IMR-90 (cell line): ENCODE data around the gene CHMP4A. TPM values are rescaled to one million over a fixed set of nuclear protein-coding genes. Genes with fewer than 3 reads are reported as not detected.

ENCODE experiments used
- ATAC-seq: fragments of 200-7000 bp; cut with Tn5 transposase; 2 replicates; pipeline ENCODE4 v1.9.1; 2020; ENCODE audit warnings: low read depth, mild to moderate bottlenecking, moderate library complexity
- BruUV-seq: library from RNA; stranded (reverse); fragments of 400-500 nt; replicated peaks from 2 replicates; lab custom pipeline; 2021; lab: Mats Ljungman, UMichigan
- CTCF ChIA-PET: fragments of 300-600 bp; formaldehyde crosslinking; extraction: SDS; loops from one replicate; lab custom pipeline; 2021; ENCODE audit warnings: antibody characterized with exemption; lab: Yijun Ruan, JAX
- POLR2A ChIA-PET: fragments of 300-600 bp; sonication (Branson Sonifier 250); formaldehyde crosslinking; loops from one replicate; lab custom pipeline; 2022; ENCODE audit warnings: antibody characterized with exemption; ENCODE audit not compliant: unreplicated experiment; lab: Charles Lee
- DNase-seq: peaks from one replicate; pipeline ENCODE4 v3.0.0; 2013
- H2AFZ ChIP-seq: replicated peaks from 2 replicates; pipeline ENCODE3; 2013; ENCODE audit warnings: low read length, mild to moderate bottlenecking; ENCODE audit not compliant: poor library complexity
- H2AK5ac ChIP-seq: 2 replicates; pipeline ENCODE4 v1.6.1; 2013; ENCODE audit warnings: low read depth, low read length, inconsistent platforms
- H2AK9ac ChIP-seq: replicated peaks from 2 replicates; pipeline ENCODE3; 2013; ENCODE audit warnings: mild to moderate bottlenecking, low read depth, low read length, moderate library complexity; ENCODE audit not compliant: poor library complexity
- H2BK120ac ChIP-seq: 2 replicates; pipeline ENCODE4 v1.6.1; 2013; ENCODE audit warnings: low read depth, low read length, inconsistent platforms
- H2BK15ac ChIP-seq: 3 replicates; pipeline ENCODE4 v1.6.1; 2013; ENCODE audit warnings: low read depth, low read length, inconsistent platforms
- H2BK20ac ChIP-seq: 2 replicates; pipeline ENCODE4 v1.6.1; 2013; ENCODE audit warnings: low read depth, mild to moderate bottlenecking, inconsistent platforms, low read length, moderate library complexity
- H2BK5ac ChIP-seq: 2 replicates; pipeline ENCODE4 v1.6.1; 2013; ENCODE audit warnings: mild to moderate bottlenecking, low read depth, low read length, inconsistent platforms; ENCODE audit not compliant: poor library complexity, severe bottlenecking
- H3K14ac ChIP-seq: replicated peaks from 2 replicates; pipeline ENCODE4 v1.6.1; 2013; ENCODE audit warnings: low read depth, low read length, inconsistent platforms
- H3K18ac ChIP-seq: 2 replicates; pipeline ENCODE4 v1.6.1; 2013; ENCODE audit warnings: low read depth, low read length, control low read depth
- H3K23ac ChIP-seq: 2 replicates; pipeline ENCODE4 v1.6.1; 2013; ENCODE audit warnings: low read depth, low read length, inconsistent platforms
- H3K27ac ChIP-seq: 2 replicates; pipeline ENCODE4 v1.5.1; 2013; ENCODE audit warnings: mild to moderate bottlenecking, control low read depth, low read length; ENCODE audit not compliant: insufficient read depth
- H3K27me3 ChIP-seq: 2 replicates; pipeline ENCODE4 v1.6.1; 2013; ENCODE audit warnings: low read length; ENCODE audit not compliant: control insufficient read depth, insufficient read depth
- H3K36me3 ChIP-seq: 2 replicates; pipeline ENCODE4 v1.6.1; 2013; ENCODE audit warnings: low read length, mixed read lengths; ENCODE audit not compliant: control insufficient read depth, insufficient read depth
- H3K4ac ChIP-seq: 2 replicates; pipeline ENCODE4 v1.6.1; 2013; ENCODE audit warnings: low read depth, low read length, inconsistent platforms
- H3K4me1 ChIP-seq: 2 replicates; pipeline ENCODE4 v1.6.1; 2013; ENCODE audit warnings: low read length, mixed read lengths; ENCODE audit not compliant: control insufficient read depth, insufficient read depth
- H3K4me2 ChIP-seq: 2 replicates; pipeline ENCODE4 v1.6.1; 2013; ENCODE audit warnings: low read depth, mild to moderate bottlenecking, control low read depth, low read length, moderate library complexity
- H3K4me3 ChIP-seq: 2 replicates; pipeline ENCODE4 v1.5.1; 2013; ENCODE audit warnings: low read depth, mild to moderate bottlenecking, control low read depth, low read length, moderate library complexity; ENCODE audit not compliant: insufficient read depth
- H3K56ac ChIP-seq: 2 replicates; pipeline ENCODE4 v1.6.1; 2013; ENCODE audit warnings: low read length, inconsistent platforms; ENCODE audit not compliant: insufficient read depth; ENCODE audit errors: extremely low read depth
- H3K79me1 ChIP-seq, 2 experiments: 2 replicates each; pipeline ENCODE4 v1.6.1; 2013; ENCODE audit warnings: low read length in 2 of 2, inconsistent platforms in 1 of 2, low read depth in 1 of 2
- H3K9ac ChIP-seq: 2 replicates; pipeline ENCODE4 v1.6.1; 2013; ENCODE audit warnings: low read depth, low read length, control low read depth
- H3K9me1 ChIP-seq: 2 replicates; pipeline ENCODE4 v1.6.1; 2013; ENCODE audit warnings: low read length, inconsistent platforms; ENCODE audit not compliant: insufficient read depth
- H3K9me3 ChIP-seq: 2 replicates; pipeline ENCODE4 v1.6.1; 2013; ENCODE audit warnings: low read length; ENCODE audit not compliant: control insufficient read depth, insufficient read depth
- H4K20me1 ChIP-seq: 2 replicates; pipeline ENCODE4 v1.6.1; 2013; ENCODE audit warnings: low read length, inconsistent platforms; ENCODE audit not compliant: insufficient read depth
- H4K5ac ChIP-seq: 2 replicates; pipeline ENCODE4 v1.6.1; 2013; ENCODE audit warnings: mild to moderate bottlenecking, low read depth, low read length, control low read depth
- H4K8ac ChIP-seq, 2 experiments: 2 replicates each; pipeline ENCODE4 v1.6.1; 2013; ENCODE audit warnings: low read depth in 2 of 2, low read length in 2 of 2, control low read depth in 1 of 2, inconsistent platforms in 1 of 2
- H4K91ac ChIP-seq: 2 replicates; pipeline ENCODE4 v1.6.1; 2013; ENCODE audit warnings: low read depth, low read length, inconsistent platforms; ENCODE audit not compliant: insufficient read depth
- BHLHE40 ChIP-seq: fragments of 150-350 bp; IDR thresholded peaks from 2 replicates; pipeline ENCODE4 v1.6.1; 2016; ENCODE audit warnings: mild to moderate bottlenecking, low read depth, low read length
- CEBPB ChIP-seq: IDR thresholded peaks from 2 replicates; pipeline ENCODE4 v1.6.1; 2012; ENCODE audit warnings: low read depth, low read length, improper control_type of control experiment
- CTCF ChIP-seq: conservative IDR thresholded peaks from 2 replicates; pipeline ENCODE4 v1.5.1; 2012; ENCODE audit warnings: mild to moderate bottlenecking, low read depth, low read length, improper control_type of control experiment
- ELK1 ChIP-seq: fragments of 150-350 bp; IDR thresholded peaks from 2 replicates; pipeline ENCODE4 v1.6.1; 2016; ENCODE audit warnings: low read depth, mild to moderate bottlenecking, low read length, moderate library complexity, borderline replicate concordance
- FOS ChIP-seq: fragments of 150-350 bp; IDR thresholded peaks from 2 replicates; pipeline ENCODE4 v1.6.1; 2016; ENCODE audit warnings: low read depth, low read length
- MAZ ChIP-seq: IDR thresholded peaks from 2 replicates; pipeline ENCODE4 v1.6.1; 2012; ENCODE audit warnings: low read depth, mild to moderate bottlenecking, low read length, improper control_type of control experiment, moderate library complexity, borderline replicate concordance
- RAD21 ChIP-seq: IDR thresholded peaks from 2 replicates; pipeline ENCODE4 v1.6.1; 2012; ENCODE audit warnings: low read length, improper control_type of control experiment
- SMC3 ChIP-seq: fragments of 150-350 bp; IDR thresholded peaks from 2 replicates; pipeline ENCODE4 v1.6.1; 2016; ENCODE audit warnings: low read depth, mild to moderate bottlenecking, antibody characterized with exemption, low read length, moderate library complexity
- WGBS, 2 experiments: methylation state at CpG; one replicate each; pipeline versions ENCODE4 v1.1.5 to v1.1.7; 2013; ENCODE audit warnings: missing lambda C conversion rate in 2 of 2; ENCODE audit not compliant: insufficient read length in 1 of 2; ENCODE audit errors: extremely low coverage in 2 of 2; 5-methylcytosine and 5-hydroxymethylcytosine counted together
- dilution Hi-C: fragments of 300-500 bp; cut with HindIII; formaldehyde crosslinking; loops from one replicate; pipeline ENCODE4 v1.14.3; 2018; ENCODE audit warnings: low sequenced_read_pairs; ENCODE audit not compliant: unreplicated experiment
- in situ Hi-C: fragments of 300-500 bp; cut with MboI; formaldehyde crosslinking; loops from 3 replicates; pipeline ENCODE4 v1.14.3; 2019; ENCODE audit warnings: low sequenced_read_pairs, inconsistent platforms, mixed read lengths
- intact Hi-C: fragments of 100-400 bp; cut with micrococcal nuclease; formaldehyde crosslinking; loops from 2 replicates; pipeline ENCODE4 v1.10.0; 2022
- polyA plus RNA-seq, 3 experiments: library from polyadenylated mRNA; depleted of rRNA; stranded (reverse); fragments of >200 nt; gene quantifications; 2 replicates each; pipeline ENCODE4 v1.2.3, GENCODE V29; 2012; ENCODE audit warnings: low replicate concordance in 1 of 3
- total RNA-seq: library from RNA; depleted of rRNA; stranded (reverse); fragments of >200 nt; gene quantifications from 2 replicates; pipeline ENCODE4 v1.2.3, GENCODE V29; 2012

Gene CHMP4A
- total and polyA plus RNA-seq, 2 of the 4 experiments (the other 2 are of a cell fraction) = 22.0 to 63.8 TPM

- TF ChIP-seq CEBPB = no peak
Observed at GRCh38 chr14:24258548-24259265, 45.4 kb upstream of the CHMP4A start (continued).

GRCh38 chr14:24258119-24258518 is 44.8 kb upstream of the CHMP4A start:
- dilution Hi-C loops = no loop called here
- H3K4me3 ChIP-seq = no peak overlapping the region
- no peak overlapping the region for H3K18ac ChIP-seq
- no peak overlapping the region; the same call in 1 of the 2 replicates for H3K4ac ChIP-seq
- no peak overlapping the region for H4K8ac ChIP-seq
- no peak overlapping the region for H2BK120ac ChIP-seq
- intact Hi-C loops = no loop called here
- no peak overlapping the region for H3K4me2 ChIP-seq
- H2BK5ac ChIP-seq = no peak overlapping the region
- H3K27me3 ChIP-seq = no peaks in the 10 kb centered on the region
- H4K91ac ChIP-seq = no peak overlapping the region
- ChIA-PET CTCF (no interaction called here), POLR2A (no interaction called here)
- BruUV-seq = no TSS peak
- H3K36me3 ChIP-seq = peaks cover 2% of the 10 kb centered on the region; the same call in 1 of the 2 replicates
- no peaks in the 10 kb centered on the region for H4K20me1 ChIP-seq
- H3K9me1 ChIP-seq = peaks cover 19% of the 10 kb centered on the region; the same call in 1 of the 2 replicates
- no peaks in the 10 kb centered on the region for H3K9me3 ChIP-seq
- no peak overlapping the region; the same call in 1 of the 2 replicates for H2AK5ac ChIP-seq
- H2BK15ac ChIP-seq = no peak overlapping the region
- H4K5ac ChIP-seq = no peak overlapping the region
- in situ Hi-C loops = no loop called here
- no CpG with 5 or more reads among the region's 9 CpGs for WGBS, 2 experiments
- DNase-seq (no peak), ATAC-seq (no peak)
- no peak overlapping the region for H3K23ac ChIP-seq
- TF ChIP-seq MAZ (no peak), BHLHE40 (no peak), ELK1 (no peak), RAD21 (no peak), FOS (no peak), CTCF (no peak), SMC3 (no peak)
- H3K27ac ChIP-seq = no peak overlapping the region
- no peak overlapping the region for H3K14ac ChIP-seq
- peaks cover 0 to 2% of the 10 kb centered on the region in 2 experiments; a peak in 1 of 4 replicates for H3K79me1 ChIP-seq
- H2BK20ac ChIP-seq = no peak overlapping the region
- H2AFZ ChIP-seq = no peak overlapping the region
- no peak overlapping the region for H3K56ac ChIP-seq
- H3K9ac ChIP-seq = no peak overlapping the region
- peaks cover 8% of the 10 kb centered on the region for H3K4me1 ChIP-seq
- no peak overlapping the region for H2AK9ac ChIP-seq
